Hematopoietic multipotent progenitor cell treated with erythropoietin and hydrocortisone succinate and interleukin-3 and kit ligand, for 17 days (in vitro differentiated cells): Measurements from ENCODE around the gene TMEM204.

ENCODE experiments used
- DNase-seq: peaks from one replicate; pipeline ENCODE4 v3.0.0-alpha.2; 2015; ENCODE audit warnings: low spot score

The TMEM204 gene

DNA sequence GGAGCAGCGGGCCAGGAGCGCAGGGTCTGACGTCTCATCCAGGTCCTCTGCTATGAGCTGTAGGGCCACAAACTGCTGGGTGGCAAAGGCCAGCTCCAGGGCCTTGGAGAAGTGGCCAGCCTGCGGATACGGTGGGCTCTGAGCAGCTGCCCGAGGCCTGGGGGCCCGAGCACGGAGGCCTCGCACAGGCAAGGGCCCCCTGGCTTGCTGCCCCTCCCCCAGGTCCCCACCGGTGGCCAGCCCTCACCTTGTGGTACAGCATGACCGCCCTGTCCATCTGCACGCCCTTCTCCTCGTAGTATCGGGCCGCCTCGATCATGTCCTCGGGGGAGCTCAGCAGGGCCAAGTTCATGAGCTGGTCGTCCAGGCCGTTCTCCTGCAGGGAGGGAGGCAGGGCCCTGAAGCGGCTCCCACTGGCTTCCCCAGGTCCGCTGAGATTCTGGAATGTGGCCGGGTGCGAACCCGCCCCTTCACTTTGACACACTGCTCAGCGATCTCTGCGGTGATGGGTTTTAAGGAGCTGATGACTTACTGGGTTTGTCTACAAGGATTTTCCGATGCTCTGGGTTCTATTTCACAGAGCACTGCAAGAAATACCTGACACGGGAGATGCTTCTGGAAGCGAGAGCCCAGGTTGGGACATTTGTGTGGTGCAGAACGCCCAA lies 9.8 kb upstream of the TMEM204 start:
- DNase-seq = no peak

DNA sequence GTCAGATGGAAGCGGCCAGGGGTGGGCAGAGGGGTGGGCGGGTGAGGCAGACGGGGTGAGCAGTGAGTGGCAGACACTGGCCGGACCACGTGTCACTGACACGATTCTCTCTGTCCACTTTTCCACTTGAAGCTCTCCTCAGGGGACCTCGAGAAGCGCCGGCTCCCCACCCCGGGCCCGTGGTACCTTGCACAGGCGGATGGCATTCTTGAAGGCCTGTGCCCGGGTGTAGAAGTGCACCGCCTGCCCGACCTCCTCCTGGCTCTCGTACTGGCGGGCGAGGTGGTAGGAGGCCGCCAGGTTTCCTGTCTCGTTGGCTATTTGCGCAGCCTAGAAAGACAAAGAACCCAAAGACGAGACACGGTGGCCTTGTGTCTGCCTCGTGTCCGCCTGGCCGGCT lies 9.1 kb upstream of the TMEM204 start:
- no peak for DNase-seq

DNA sequence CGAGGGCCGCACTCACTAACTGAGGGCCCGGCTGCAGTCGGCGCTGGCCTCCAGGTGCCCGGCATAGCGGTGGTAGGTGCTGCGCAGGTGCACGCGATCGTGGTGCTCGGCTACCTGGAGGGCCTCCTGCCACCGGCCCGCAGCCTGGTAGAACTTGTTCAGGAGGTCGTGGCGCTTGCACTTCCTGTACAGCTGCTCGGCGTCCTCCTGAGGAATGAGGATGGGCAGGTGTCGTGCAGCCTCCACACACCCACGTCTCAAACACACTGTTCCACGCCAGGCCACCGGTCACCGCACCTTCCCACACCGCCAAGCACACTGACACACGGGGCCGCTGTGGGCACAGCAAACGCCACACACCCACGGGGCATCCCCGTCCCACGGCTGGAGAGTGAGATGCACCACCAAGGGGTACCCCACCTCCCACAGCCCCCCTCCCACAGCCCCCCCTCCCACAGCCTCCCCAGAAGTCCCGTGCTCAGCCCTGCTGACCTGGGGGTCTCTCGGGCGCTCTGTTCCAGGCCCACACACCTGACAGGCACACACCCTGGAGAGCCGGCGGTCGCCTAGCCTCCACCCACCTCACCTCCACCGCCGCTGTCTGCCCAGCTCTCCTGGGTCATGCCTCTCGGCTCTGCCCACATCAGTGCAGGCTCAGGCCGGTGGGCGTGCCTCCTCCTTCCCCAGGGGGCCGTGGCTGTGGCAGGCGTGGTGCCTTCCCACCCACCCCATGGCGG lies 7.4 kb upstream of the TMEM204 start:
- DNase-seq = no peak

DNA sequence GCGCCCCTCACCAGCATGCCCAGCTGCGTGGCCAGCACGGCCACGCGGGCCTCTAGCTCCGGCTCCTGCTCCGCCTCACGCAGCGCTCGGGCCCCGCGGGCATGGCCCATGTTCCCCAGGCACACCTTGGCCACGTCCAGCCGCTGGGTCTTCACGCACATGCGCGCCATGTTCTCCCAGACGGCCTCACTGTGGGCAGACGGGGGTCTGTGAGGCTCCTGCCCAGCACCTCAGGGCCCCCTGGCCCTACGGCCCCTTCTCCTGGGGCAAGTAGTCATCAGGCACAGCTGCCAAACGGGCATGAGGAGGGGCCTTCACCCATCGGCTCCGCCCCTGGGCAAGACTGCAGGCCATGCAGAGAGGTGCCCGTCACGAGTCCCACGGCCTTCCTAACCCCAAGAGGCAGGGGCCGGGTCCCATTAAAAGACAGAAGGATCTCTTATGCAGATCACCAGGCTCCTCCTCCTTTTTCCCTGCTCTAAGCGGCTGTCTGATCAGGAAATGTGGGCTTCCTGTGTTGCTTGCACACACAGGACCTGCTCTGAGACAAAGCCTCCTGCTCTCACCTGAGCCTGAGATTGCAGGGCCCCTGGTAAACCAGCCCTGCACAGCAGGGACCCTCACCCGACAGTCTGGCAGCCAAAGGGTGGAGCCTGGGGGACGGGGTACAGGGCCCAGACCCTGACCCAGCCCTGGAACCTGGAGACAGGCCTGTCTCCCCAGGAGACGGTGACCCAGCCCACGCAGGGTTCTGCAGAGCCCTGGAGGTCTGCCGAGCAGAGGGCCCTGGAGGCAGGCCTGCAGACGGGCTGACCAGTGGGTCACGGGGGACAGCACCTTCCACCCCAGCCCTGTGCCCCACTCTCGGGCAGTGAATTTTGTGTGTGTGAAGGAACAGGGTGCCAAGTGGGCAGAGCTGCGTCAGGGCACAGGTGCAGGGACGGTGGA lies 6.6 kb upstream of the TMEM204 start:
- DNase-seq = no peak

DNA sequence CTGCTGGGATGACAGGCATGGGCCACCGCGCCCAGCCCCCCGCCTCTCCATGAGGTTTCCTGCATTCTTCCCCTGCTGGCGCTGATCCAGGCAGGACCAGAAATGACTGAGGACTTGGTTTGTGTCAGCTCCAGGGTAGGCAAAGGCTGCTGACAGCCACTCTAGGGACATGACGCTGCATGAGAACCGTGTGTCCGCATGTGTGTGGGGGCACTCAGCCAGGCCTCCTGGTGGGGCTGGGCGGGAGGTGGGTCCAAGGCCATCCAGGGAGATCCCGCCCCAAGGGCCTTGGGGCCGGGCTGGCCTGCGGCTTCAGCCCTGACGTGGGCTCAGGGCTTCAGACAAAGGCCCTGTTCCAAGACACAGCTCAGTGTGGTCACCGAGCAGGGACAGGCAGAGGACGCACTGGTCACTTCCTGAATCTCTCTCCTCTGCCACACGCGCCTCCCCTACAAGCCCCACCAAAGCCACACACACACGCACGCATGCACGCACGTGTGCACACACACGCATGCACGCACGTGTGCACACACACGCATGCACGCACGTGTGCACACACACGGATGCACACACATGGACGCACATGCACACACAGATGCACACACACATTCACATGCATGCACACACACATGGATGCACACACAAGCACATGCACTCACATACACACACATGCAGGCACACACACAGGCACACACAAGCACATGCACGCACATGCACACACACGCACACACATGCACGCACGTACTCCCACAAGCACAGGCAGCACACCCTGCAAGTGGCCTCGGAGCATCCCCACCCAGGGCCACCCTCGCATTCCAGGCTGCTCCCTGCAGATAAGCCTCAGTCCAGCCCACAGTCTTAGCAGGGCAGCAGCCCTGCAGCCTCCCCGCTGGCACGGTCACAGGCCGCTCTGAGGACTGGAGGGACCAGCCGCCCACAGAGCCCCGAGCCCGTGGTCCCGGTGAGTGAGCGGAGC lies 5.3 kb upstream of the TMEM204 start:
- no peak for DNase-seq

DNA sequence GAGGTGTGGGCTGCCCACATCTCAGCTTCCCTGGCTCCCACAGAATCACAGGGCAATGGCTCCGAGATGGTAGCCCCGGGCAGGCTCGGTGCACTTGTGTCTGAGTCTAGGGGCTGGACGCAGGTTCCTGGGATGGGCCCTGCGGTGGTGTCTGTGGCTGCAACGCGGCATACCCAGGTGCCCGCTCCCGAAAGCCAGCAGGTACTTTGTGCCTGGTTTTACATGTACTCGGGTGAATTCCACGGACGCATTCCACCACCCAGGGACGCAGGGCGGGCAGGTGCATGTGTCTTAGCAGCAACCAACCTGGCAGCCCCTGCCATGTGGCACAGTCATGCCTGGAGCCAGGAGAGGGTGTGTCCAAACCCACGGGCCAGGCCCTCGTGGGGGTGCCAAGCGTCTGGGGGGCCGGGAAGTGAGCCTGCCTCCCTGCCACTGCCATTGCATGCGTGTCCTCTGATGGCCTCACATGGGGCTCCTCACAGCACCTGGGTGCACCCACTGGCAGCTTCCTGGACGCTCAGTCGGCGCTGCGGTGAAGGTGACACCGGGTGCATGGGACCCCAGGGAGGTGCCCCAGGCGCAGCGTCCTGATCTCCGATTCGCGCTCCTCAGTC lies 4.4 kb upstream of the TMEM204 start:
- DNase-seq = no peak

DNA sequence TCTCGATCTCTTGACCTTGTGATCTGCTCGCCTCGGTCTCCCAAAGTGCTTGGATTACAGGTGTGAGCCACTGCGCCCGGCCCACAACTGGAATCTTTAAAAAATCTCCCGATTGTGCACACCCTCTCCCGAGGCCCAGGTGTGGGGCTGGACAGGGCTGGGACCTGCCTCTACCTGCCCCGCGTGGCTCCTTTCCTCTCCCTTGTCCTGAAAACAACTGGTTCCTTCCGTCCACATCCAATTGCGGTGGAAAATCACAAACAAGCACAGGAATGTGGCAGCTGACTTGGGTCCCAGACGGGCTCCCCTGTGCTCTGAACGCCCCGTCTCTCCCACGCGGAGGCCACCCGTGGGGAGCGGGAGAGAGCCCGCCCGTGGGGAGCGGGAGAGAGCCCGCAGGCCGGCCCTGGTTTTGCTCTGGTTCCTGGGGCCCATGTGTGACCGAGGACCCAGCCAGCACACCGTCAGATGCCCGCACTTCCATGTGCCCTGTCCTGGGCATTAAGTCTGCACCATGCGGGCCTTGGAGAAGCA lies 3.0 kb upstream of the TMEM204 start:
- DNase-seq = no peak

DNA sequence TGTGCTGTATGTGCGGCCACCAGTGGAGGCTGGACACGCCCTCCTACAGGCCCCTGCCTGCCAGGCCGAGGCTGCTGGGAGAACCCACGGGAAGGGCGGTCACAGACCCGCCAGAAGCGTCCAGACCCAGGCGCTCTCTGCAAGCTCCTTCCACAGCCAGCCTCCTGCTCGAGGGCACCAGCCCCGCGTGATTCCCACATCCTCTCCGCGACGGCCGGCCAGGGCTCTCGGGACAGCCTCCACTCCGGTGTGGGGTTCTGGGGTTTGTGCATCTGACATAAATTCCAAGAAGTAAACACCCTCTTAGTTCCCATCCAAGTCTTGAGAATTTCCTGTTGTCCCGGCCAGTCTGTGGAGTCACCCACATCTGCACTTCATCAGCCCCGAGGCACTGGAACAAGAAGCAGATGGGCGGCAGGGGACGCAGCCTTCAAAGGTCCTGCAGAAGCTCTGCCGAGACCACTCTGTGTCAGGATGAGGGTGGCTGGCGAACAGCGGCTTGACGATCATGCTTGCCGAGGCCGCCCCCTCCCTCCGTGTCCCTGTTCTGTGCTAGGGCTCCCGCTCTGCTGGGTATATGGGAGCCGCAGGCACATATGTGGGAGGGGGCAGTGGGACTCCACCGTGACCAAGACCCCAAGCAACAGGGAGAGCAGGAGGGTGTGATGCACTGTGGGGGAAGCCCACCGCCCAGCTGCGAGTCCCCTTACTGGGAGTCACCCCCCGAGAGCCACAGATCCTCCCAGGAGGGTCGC lies 2.4 kb upstream of the TMEM204 start:
- DNase-seq = no peak

DNA sequence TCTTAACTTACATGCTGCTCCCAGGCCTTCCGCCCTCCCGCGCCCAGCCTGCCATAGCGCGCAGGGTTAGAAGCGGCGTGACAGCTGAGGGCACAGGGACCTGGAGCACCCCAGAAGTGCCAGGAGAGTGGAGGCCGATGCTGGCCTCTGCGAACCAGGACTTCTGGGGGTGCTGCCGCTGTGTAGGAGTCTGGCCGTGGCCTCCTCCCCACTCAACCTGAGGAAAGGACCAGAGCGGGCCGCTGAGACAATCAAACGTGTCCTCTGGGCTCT lies 1.9 kb upstream of the TMEM204 start:
- no peak for DNase-seq

DNA sequence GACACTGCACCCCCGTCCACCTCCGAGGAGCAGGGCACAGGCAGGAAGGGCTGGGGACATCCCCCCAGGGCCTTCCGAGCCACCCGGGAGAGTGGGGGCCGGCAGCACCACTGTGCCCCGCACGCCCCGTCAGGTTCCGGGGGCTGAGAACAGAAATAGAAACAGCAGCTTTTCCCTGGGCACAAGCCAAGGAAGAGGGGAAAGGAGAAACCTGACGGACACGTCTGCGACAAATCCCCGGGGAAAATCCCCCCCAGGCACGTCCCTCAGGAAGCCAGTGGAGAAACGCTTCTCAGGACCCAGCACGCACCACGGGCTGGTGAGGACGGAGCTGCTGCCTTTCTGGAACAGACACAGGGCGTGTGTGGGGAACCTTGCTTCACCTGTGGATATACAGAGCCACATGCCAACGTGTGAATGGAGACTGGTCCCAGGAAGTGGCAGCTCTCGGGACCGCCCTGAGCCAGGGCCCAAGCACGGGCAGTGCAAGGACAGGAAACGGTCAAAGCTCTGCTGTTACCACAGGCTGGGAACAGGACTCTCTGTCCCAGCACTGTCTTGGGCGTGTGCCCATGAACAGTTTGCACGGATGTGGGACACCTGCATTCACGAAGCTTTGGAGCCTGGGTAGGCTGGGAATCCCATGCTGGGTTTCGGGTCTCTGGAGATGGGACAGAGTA lies 1.2 kb upstream of the TMEM204 start:
- DNase-seq = no peak

DNA sequence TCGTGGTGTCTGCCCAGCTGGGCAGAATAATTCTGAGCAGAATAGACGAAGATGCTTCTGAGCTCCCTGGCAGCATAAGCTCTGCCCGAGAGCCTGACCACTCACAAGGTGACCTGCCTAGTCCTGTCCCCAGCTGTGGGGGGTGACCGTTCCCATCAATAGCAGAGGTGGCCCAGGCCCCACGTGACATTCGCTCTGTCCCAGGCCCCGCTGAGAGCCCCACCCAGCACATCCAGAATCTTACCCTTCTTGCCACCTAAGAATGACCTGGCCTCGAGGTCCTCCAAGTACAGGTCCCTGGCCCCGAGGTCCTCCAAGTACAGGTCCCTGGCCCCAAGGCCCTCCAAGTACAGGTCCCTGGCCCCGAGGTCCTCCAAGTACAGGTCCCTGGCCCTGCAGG lies 695 bp upstream of the TMEM204 start:
- no peak for DNase-seq

DNA sequence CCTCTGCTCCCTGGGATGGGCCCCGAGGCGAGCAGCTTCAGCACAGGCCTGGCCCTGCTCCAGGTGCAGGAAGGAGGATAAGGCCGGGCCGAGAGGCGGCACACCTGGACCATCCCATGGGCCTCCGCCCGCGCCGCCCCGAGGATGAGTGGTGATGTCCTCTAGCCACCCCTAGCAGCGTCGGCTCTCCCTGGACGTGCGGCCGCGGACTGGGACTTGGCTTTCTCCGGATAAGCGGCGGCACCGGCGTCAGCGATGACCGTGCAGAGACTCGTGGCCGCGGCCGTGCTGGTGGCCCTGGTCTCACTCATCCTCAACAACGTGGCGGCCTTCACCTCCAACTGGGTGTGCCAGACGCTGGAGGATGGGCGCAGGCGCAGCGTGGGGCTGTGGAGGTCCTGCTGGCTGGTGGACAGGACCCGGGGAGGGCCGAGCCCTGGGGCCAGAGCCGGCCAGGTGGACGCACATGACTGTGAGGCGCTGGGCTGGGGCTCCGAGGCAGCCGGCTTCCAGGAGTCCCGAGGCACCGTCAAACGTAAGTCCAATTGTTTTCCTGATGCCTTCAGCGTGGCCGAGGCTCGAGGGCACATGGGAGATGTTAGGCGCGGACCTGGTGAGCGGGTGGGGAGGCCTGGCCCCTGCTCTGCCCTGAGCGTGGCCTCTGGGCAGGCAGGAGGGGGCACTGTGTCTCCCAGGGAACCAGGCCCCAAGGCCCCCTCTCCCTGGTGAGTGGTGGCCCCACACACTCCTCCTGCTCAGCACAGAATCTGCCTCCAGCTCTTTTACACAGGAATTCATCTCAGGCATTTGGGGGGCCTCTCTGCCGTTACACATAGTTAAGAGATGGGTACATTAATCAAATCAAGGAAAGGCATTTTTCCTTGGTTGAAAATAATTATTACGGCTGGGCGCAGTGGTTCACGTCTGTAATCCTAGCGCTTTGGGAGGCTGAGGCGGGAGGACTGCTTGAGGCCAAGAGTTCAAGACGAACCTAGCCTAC lies 855 bp downstream of the TMEM204 start:
- no peak for DNase-seq

DNA sequence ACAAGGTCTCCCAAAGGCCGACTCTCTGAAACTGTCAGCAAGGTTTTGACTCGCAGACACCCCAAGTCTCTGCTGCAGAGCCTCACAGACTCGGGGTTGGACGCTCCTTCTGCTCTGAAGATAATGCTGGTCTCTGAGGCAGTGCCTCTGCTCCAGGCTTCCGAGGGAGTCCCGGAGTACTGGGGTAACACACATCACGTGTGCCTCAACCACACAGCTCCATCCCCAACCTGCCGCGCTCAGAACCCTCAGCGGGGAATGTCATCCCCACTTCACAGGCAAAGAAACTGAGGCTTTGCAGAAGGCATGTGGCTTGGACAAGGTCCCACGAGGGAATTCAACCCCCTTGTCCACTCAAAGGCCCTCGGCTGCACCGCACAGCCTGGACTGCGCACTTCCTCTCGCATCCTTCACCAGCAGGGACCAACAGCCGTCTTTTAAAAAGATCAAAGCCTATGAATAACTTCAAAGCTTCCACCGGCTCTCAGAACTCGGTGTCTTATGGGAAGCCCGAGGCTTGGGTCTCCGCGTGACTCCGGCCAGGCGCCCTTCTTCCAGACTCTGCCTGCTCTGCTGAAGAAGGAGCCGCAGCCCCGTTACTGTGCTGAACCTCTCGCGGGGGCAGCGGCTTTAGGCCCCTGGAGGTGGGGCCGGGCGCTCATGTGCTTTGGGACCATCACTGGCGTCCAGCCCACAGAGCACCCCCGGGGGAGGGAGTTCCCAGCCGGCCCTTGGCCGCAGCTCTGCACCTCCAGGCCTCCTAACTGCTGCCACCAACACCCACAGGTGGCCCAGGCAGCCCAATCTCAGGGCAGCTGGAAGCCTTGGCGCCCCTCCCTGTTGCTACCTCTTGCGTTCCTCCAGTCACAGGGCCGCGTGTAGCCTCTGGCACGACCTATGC lies 2.2 kb downstream of the TMEM204 start:
- DNase-seq = no peak

DNA sequence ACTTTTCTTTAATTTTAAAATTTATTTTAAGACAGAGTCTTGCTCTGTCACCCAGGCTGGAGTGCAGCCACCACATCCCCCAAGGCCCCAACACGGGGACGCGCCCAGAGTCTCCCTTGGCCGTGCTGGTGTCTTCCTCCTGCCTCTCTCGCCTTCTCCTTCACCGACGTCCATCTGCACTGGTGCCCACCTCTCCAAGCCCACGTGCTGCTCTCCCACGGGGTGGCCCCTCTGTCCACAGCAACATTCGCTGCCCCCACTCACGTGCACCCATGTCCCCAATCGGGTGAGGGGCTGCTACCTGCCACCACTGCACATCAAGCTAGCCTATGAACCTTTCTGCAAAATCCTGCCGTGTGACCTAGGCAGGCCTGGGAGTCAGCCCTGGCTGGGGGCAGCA lies 3.1 kb downstream of the TMEM204 start:
- no peak for DNase-seq

DNA sequence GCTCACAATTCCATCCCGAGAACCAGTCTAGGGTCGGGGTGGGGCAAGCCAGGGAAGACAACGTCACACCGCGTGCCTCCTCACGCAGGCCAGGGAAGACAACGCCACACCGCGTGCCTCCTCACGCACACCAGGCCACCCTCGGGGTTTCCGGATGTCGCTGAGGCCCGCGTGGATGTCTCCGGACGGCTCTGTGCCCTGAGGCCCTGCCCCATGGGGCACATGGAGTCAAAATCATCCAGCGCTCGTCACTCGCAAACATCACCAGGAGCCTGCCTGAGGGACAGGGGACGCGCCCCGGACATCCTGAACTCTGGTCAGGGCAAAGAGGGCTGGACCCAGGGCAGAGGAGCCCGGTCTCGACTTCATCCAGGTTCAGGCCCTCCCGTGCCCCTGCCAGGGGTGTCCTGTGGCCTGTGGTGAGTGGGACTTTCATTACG lies 3.7 kb downstream of the TMEM204 start:
- DNase-seq = no peak

DNA sequence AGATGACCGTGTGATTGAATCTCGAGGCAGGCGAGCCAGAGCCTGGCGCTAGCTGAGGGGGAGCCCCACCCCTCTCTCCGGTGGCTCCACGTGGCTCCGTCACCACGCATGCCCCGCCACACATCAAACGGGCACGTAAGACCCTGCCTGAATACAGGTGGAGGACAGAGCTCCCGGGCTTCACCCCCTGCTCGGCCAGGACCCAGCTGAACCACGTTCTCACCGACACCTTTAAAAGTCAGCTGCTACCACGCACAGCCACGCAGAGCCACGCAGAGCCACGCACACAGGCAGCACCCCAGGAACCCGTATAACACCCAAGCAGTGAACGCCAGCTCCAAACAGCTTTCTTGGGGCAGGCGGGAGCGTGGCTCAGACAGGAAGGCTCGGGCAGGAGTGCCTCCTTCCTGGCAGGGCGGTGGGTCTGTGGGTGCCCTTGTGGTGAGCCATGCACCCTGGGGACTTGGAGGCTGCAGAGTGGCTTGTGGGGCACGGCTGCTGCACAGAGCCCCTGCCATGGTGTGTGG lies 4.4 kb downstream of the TMEM204 start:
- no peak for DNase-seq
